H9 (cell line): ENCODE data around the gene KANK2. TPM values are rescaled to one million over a fixed set of nuclear protein-coding genes. Genes with fewer than 3 reads are reported as not detected.

Experiments used
- DNase-seq: peaks from one replicate; pipeline ENCODE4 v3.0.0-alpha.2; 2017
- H2AFZ ChIP-seq: one replicate; pipeline ENCODE4 v1.6.1; 2013; ENCODE audit warnings: mild to moderate bottlenecking, low read length, control low read depth, moderate library complexity
- H2AK5ac ChIP-seq: 2 replicates; pipeline ENCODE4 v1.6.1; 2013; ENCODE audit warnings: low read length, control low read depth, mixed read lengths; ENCODE audit not compliant: insufficient read length
- H2BK120ac ChIP-seq: one replicate; pipeline ENCODE4 v1.6.1; 2013; ENCODE audit warnings: low read depth, mild to moderate bottlenecking, low read length, control low read depth, inconsistent platforms; ENCODE audit not compliant: poor library complexity, severe bottlenecking
- H2BK12ac ChIP-seq: 2 replicates; pipeline ENCODE4 v1.6.1; 2013; ENCODE audit warnings: low read length, control low read depth, mixed read lengths, low read depth; ENCODE audit not compliant: insufficient read length
- H2BK15ac ChIP-seq: 2 replicates; pipeline ENCODE4 v1.6.1; 2013; ENCODE audit warnings: low read depth, low read length, control low read depth
- H2BK20ac ChIP-seq: one replicate; pipeline ENCODE4 v1.6.1; 2013; ENCODE audit warnings: low read depth, mild to moderate bottlenecking, low read length, control low read depth, inconsistent platforms; ENCODE audit not compliant: poor library complexity, severe bottlenecking
- H2BK5ac ChIP-seq: 2 replicates; pipeline ENCODE4 v1.6.1; 2013; ENCODE audit warnings: low read length, control low read depth, mixed read lengths; ENCODE audit not compliant: insufficient read length
- H3K14ac ChIP-seq: 2 replicates; pipeline ENCODE4 v1.6.1; 2013; ENCODE audit warnings: low read length, control low read depth; ENCODE audit not compliant: insufficient read depth
- H3K18ac ChIP-seq: 2 replicates; pipeline ENCODE4 v1.6.1; 2013; ENCODE audit warnings: low read depth, mild to moderate bottlenecking, mixed read lengths, low read length, control low read depth; ENCODE audit not compliant: insufficient read length
- H3K23ac ChIP-seq: 2 replicates; pipeline ENCODE4 v1.6.1; 2013; ENCODE audit warnings: low read length, control low read depth, mixed read lengths, low read depth; ENCODE audit not compliant: insufficient read length
- H3K23me2 ChIP-seq: 2 replicates; pipeline ENCODE4 v1.6.1; 2013; ENCODE audit warnings: low read depth, mild to moderate bottlenecking, mixed read lengths, low read length, control low read depth; ENCODE audit not compliant: insufficient read length, poor library complexity, severe bottlenecking
- H3K27ac ChIP-seq: 2 replicates; pipeline ENCODE4 v1.5.1; 2013; ENCODE audit warnings: low read length, control low read depth, mixed read lengths, low read depth; ENCODE audit not compliant: insufficient read length
- H3K27me3 ChIP-seq: 2 replicates; pipeline ENCODE4 v1.6.1; 2013; ENCODE audit warnings: low read length, control low read depth, inconsistent platforms; ENCODE audit not compliant: insufficient read depth
- H3K4ac ChIP-seq: 2 replicates; pipeline ENCODE4 v1.6.1; 2013; ENCODE audit warnings: low read depth, mild to moderate bottlenecking, control low read depth, inconsistent platforms, low read length, moderate library complexity
- H3K4me1 ChIP-seq: 2 replicates; pipeline ENCODE4 v1.6.1; 2013; ENCODE audit warnings: low read length, control low read depth, inconsistent platforms; ENCODE audit not compliant: insufficient read depth
- H3K4me2 ChIP-seq: 2 replicates; pipeline ENCODE4 v1.6.1; 2013; ENCODE audit warnings: low read length, control low read depth, mixed read lengths; ENCODE audit not compliant: insufficient read length, insufficient read depth
- H3K56ac ChIP-seq: 2 replicates; pipeline ENCODE4 v1.6.1; 2013; ENCODE audit warnings: low read depth, mild to moderate bottlenecking, mixed read lengths, low read length, control low read depth; ENCODE audit not compliant: insufficient read length
- H3K79me1 ChIP-seq: 2 replicates; pipeline ENCODE4 v1.6.1; 2013; ENCODE audit warnings: low read depth, mild to moderate bottlenecking, moderate library complexity, low read length, control low read depth, inconsistent platforms; ENCODE audit not compliant: insufficient read depth, poor library complexity, severe bottlenecking
- H3K79me2 ChIP-seq: 2 replicates; pipeline ENCODE4 v1.6.1; 2013; ENCODE audit warnings: low read length, control low read depth, inconsistent platforms; ENCODE audit not compliant: insufficient read depth
- H3K9ac ChIP-seq: 2 replicates; pipeline ENCODE4 v1.6.1; 2013; ENCODE audit warnings: low read length, control low read depth, mixed read lengths; ENCODE audit not compliant: insufficient read length; ENCODE audit errors: extremely low read depth
- H3K9me3 ChIP-seq: one replicate; pipeline ENCODE4 v1.6.1; 2013; ENCODE audit warnings: low read depth, low read length, inconsistent platforms; ENCODE audit not compliant: control insufficient read depth
- H3T11ph ChIP-seq: one replicate; pipeline ENCODE4 v1.6.1; 2013; ENCODE audit warnings: mild to moderate bottlenecking, low read length, control low read depth, inconsistent platforms
- H4K20me1 ChIP-seq: one replicate; pipeline ENCODE4 v1.6.1; 2013; ENCODE audit not compliant: control insufficient read depth, insufficient read length, insufficient read depth
- H4K5ac ChIP-seq: 2 replicates; pipeline ENCODE4 v1.6.1; 2013; ENCODE audit warnings: low read depth, mild to moderate bottlenecking, mixed read lengths, low read length, control low read depth; ENCODE audit not compliant: insufficient read length
- H4K8ac ChIP-seq: replicated peaks from 2 replicates; pipeline ENCODE4 v1.6.1; 2013; ENCODE audit warnings: low read length, control low read depth, mixed read lengths, low read depth; ENCODE audit not compliant: insufficient read length
- H4K91ac ChIP-seq: 2 replicates; pipeline ENCODE4 v1.6.1; 2013; ENCODE audit warnings: low read depth, mild to moderate bottlenecking, moderate library complexity, mixed read lengths, low read length, control low read depth; ENCODE audit not compliant: insufficient read length
- H3K27ac Mint-ChIP-seq, 3 experiments: 2 replicates in 2 of 3; 3 replicates in 1 of 3; pipeline ENCODE4 v1.8.0; 2020 to 2021; ENCODE audit warnings: mixed read lengths in 3 of 3, mild to moderate bottlenecking in 1 of 3, moderate library complexity in 1 of 3
- H3K27me3 Mint-ChIP-seq: 2 replicates; pipeline ENCODE4 v1.8.0; 2021; ENCODE audit warnings: low read depth, mild to moderate bottlenecking, moderate library complexity, mixed read lengths
- H3K36me3 Mint-ChIP-seq, 3 experiments: 2 replicates in 2 of 3; 3 replicates in 1 of 3; pipeline ENCODE4 v1.8.0; 2020 to 2021; ENCODE audit warnings: low read depth in 3 of 3, mixed read lengths in 3 of 3; ENCODE audit not compliant: insufficient read depth in 1 of 3
- H3K4me1 Mint-ChIP-seq, 2 experiments: 2 replicates each; pipeline ENCODE4 v1.8.0; 2020; ENCODE audit warnings: mixed read lengths in 2 of 2
- H3K4me3 Mint-ChIP-seq, 2 experiments: 2 replicates in 1 of 2; 3 replicates in 1 of 2; pipeline ENCODE4 v1.8.0; 2020 to 2021; ENCODE audit warnings: mild to moderate bottlenecking in 2 of 2, mixed read lengths in 2 of 2, moderate library complexity in 1 of 2
- H3K9me3 Mint-ChIP-seq, 2 experiments: 2 replicates in 1 of 2; 3 replicates in 1 of 2; pipeline ENCODE4 v1.8.0; 2020; ENCODE audit warnings: mild to moderate bottlenecking in 2 of 2, mixed read lengths in 2 of 2, moderate library complexity in 1 of 2
- CTCF ChIP-seq: fragments of 200-600 bp; sonication (generic); conservative IDR thresholded peaks from 3 replicates; pipeline ENCODE4 v1.8.0; 2021; ENCODE audit warnings: antibody characterized with exemption, mild to moderate bottlenecking
- WGBS: extraction: QIAGEN DNeasy Blood & Tissue Kit; methylation state at CpG from one replicate; pipeline ENCODE4 v1.1.7; 2013; ENCODE audit warnings: missing lambda C conversion rate, low lambda C conversion rate, mixed read lengths; ENCODE audit not compliant: insufficient read length; ENCODE audit errors: extremely low coverage; 5-methylcytosine and 5-hydroxymethylcytosine counted together
- total RNA-seq: library from RNA; stranded (reverse); gene quantifications from 2 replicates; pipeline ENCODE4 v1.2.1, GENCODE V29; 2021

Gene KANK2
- total RNA-seq, 1 experiment from 2014 or later, result 42.0 TPM

DNA sequence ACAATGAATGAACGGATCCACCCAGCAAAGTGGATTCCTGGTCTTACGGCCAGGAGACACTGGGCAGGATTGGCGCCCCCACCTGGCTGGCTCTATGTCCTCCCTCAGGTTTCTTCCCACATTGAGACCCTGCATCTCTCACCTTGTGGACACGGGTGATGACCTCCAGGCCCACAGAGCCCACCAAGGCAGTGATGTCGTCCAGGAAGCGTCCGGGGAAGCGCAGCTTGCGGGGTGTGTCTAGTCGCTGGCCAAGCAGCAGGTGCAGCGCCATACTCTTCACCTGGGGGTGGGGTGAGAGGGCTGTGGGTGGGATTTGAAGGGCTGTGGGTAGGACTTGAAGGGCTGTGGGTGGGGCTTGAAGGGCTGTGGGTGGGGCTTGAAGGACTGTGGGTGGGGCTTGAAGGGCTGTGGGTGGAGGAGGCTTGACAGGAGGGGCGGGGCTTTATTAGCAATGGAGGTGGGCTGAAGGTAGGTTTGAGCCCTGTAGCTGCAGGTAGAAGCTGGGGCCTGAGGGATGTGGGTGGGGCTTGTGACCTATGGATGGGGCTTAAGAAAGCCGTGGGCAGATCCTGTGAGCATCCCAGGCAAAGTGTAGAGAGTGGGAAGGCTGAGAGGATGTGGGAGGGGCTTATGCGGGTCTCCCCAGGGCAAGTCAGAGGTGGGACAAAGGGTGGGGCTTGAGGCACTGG lies 30.0 kb upstream of the KANK2 start:
- H3K36me3 Mint-ChIP-seq, result peaks cover 11 to 33% (median 31%) of the 10 kb centered on the region in 3 experiments
- no peaks in the 10 kb centered on the region for H3K27me3 ChIP-seq
- no peak overlapping the region for H3K4me3 Mint-ChIP-seq
- WGBS, result no CpG with 5 or more reads among the region's 14 CpGs
- no peaks in the 10 kb centered on the region for H3K27me3 Mint-ChIP-seq
- no peak overlapping the region for H3T11ph ChIP-seq
- no peak overlapping the region for H2BK120ac ChIP-seq
- H3K79me1 ChIP-seq, result no peaks in the 10 kb centered on the region
- H3K56ac ChIP-seq, result no peak overlapping the region
- no peak overlapping the region for H4K91ac ChIP-seq
- H3K14ac ChIP-seq, result no peak overlapping the region
- TF ChIP-seq CTCF, result peak; percentile 78
- H3K27ac Mint-ChIP-seq, result peak overlapping the region in 2 of 3 experiments; percentile 32 to 84; a peak in 2 of 7 replicates
- H2AK5ac ChIP-seq, result no peak overlapping the region
- no peak overlapping the region for H3K23ac ChIP-seq
- H3K4me1 Mint-ChIP-seq, result peaks cover 2 to 10% of the 10 kb centered on the region in 2 experiments; a peak in 3 of 4 replicates
- no peak overlapping the region for H3K9ac ChIP-seq
- no peak overlapping the region for H3K18ac ChIP-seq
- H3K9me3 ChIP-seq, result no peaks in the 10 kb centered on the region
- no peak overlapping the region for H3K4me2 ChIP-seq
- H2BK12ac ChIP-seq, result no peak overlapping the region
- H3K9me3 Mint-ChIP-seq, result peaks cover 2 to 3% of the 10 kb centered on the region in 2 experiments; a peak in 2 of 5 replicates
- DNase-seq, result peak; percentile 98
- H2AFZ ChIP-seq, result no peak overlapping the region
- no peak overlapping the region for H2BK15ac ChIP-seq
- H4K20me1 ChIP-seq, result no peaks in the 10 kb centered on the region
- H2BK20ac ChIP-seq, result no peak overlapping the region
- H2BK5ac ChIP-seq, result no peak overlapping the region
- H4K8ac ChIP-seq, result no peak overlapping the region
- no peaks in the 10 kb centered on the region for H3K23me2 ChIP-seq
- no peaks in the 10 kb centered on the region for H3K79me2 ChIP-seq
- no peak overlapping the region for H3K4ac ChIP-seq
- H3K27ac ChIP-seq, result no peak overlapping the region
- H4K5ac ChIP-seq, result no peak overlapping the region
- no peaks in the 10 kb centered on the region for H3K4me1 ChIP-seq
